Activated naive CD8-positive, alpha-beta T cell treated with anti-CD3 and anti-CD28 coated beads for 36 hours (primary cell): ENCODE results near the gene PSMB5. TPM values are rescaled to one million over a fixed set of nuclear protein-coding genes. Genes with fewer than 3 reads are reported as not detected.

Source experiments
- DNase-seq: peaks from one replicate; pipeline ENCODE4 v3.0.0; 2021
- H3K27ac Mint-ChIP-seq: one replicate; pipeline ENCODE4 v1.8.0; 2022; ENCODE audit warnings: mild to moderate bottlenecking, moderate library complexity, mixed read lengths
- H3K27me3 Mint-ChIP-seq: one replicate; pipeline ENCODE4 v1.8.0; 2022; ENCODE audit warnings: mild to moderate bottlenecking, mixed read lengths
- H3K36me3 Mint-ChIP-seq: one replicate; pipeline ENCODE4 v1.8.0; 2021; ENCODE audit warnings: mild to moderate bottlenecking, mixed read lengths
- H3K4me1 Mint-ChIP-seq: one replicate; pipeline ENCODE4 v1.8.0; 2021; ENCODE audit warnings: mixed read lengths
- H3K4me3 Mint-ChIP-seq: one replicate; pipeline ENCODE4 v1.8.0; 2022; ENCODE audit warnings: mild to moderate bottlenecking, moderate library complexity, mixed read lengths
- H3K9me3 Mint-ChIP-seq: one replicate; pipeline ENCODE4 v1.8.0; 2022; ENCODE audit warnings: mixed read lengths
- total RNA-seq, 2 experiments: library from RNA; stranded (reverse); gene quantifications; one replicate each; pipeline ENCODE4 v1.2.3, GENCODE V29; 2021

Gene PSMB5
- total RNA-seq, 2 experiments from 2014 or later, result 162 to 164 TPM

- H3K27ac Mint-ChIP-seq, result no peak overlapping the region
- H3K9me3 Mint-ChIP-seq, result no peaks in the 10 kb centered on the region
- H3K4me3 Mint-ChIP-seq, result no peak overlapping the region
- peaks cover 32% of the 10 kb centered on the region for H3K4me1 Mint-ChIP-seq
- H3K27me3 Mint-ChIP-seq, result no peaks in the 10 kb centered on the region
- H3K36me3 Mint-ChIP-seq, result peaks cover 48% of the 10 kb centered on the region
- DNase-seq, result no peak
These were observed 32.4 kb upstream of the PSMB5 start for GRCh38 chr14:23066855-23067744.

- Mint-ChIP-seq H3K4me1 (peaks cover 25% of the 10 kb centered on the region), H3K27me3 (no peaks in the 10 kb centered on the region), H3K4me3 (no peak overlapping the region), H3K9me3 (no peaks in the 10 kb centered on the region), H3K27ac (no peak overlapping the region), H3K36me3 (peaks cover 43% of the 10 kb centered on the region)
- no peak for DNase-seq
These were observed 31.7 kb upstream of the PSMB5 start for GRCh38 chr14:23066368-23066767.

- no peaks in the 10 kb centered on the region for H3K9me3 Mint-ChIP-seq
- peaks cover 37% of the 10 kb centered on the region for H3K36me3 Mint-ChIP-seq
- H3K27me3 Mint-ChIP-seq, result peaks cover 3% of the 10 kb centered on the region
- no peak overlapping the region for H3K27ac Mint-ChIP-seq
- no peak for DNase-seq
- H3K4me1 Mint-ChIP-seq, result peaks cover 7% of the 10 kb centered on the region
- no peak overlapping the region for H3K4me3 Mint-ChIP-seq
These were observed 28.9 kb upstream of the PSMB5 start for GRCh38 chr14:23063601-23064000.

GRCh38 chr14:23062002-23062401 is 27.3 kb upstream of the PSMB5 start:
- H3K36me3 Mint-ChIP-seq, result peaks cover 33% of the 10 kb centered on the region

GRCh38 chr14:23060536-23061260 is 26.0 kb upstream of the PSMB5 start:
- DNase-seq, result no peak
- Mint-ChIP-seq H3K9me3 (no peaks in the 10 kb centered on the region), H3K4me3 (no peak overlapping the region), H3K4me1 (peaks cover 17% of the 10 kb centered on the region), H3K27ac (no peak overlapping the region), H3K27me3 (peaks cover 13% of the 10 kb centered on the region), H3K36me3 (peaks cover 26% of the 10 kb centered on the region)

More at GRCh38 chr14:23062002-23062401, 27.3 kb upstream of the PSMB5 start:
- no peak for DNase-seq
- no peak overlapping the region for H3K27ac Mint-ChIP-seq
- H3K9me3 Mint-ChIP-seq, result no peaks in the 10 kb centered on the region
- no peak overlapping the region for H3K4me3 Mint-ChIP-seq
- H3K27me3 Mint-ChIP-seq, result peaks cover 3% of the 10 kb centered on the region
- H3K4me1 Mint-ChIP-seq, result peaks cover 9% of the 10 kb centered on the region

- peak overlapping the region; percentile 10 for H3K27ac Mint-ChIP-seq
- H3K36me3 Mint-ChIP-seq, result peaks cover 19% of the 10 kb centered on the region
- no peaks in the 10 kb centered on the region for H3K9me3 Mint-ChIP-seq
- no peak for DNase-seq
- peaks cover 13% of the 10 kb centered on the region for H3K27me3 Mint-ChIP-seq
- no peak overlapping the region for H3K4me3 Mint-ChIP-seq
- H3K4me1 Mint-ChIP-seq, result peaks cover 17% of the 10 kb centered on the region
These were observed 24.2 kb upstream of the PSMB5 start for GRCh38 chr14:23058654-23059504.

- Mint-ChIP-seq H3K27me3 (peaks cover 13% of the 10 kb centered on the region), H3K4me3 (peak overlapping the region; percentile 76), H3K27ac (no peak overlapping the region), H3K4me1 (peaks cover 17% of the 10 kb centered on the region), H3K9me3 (no peaks in the 10 kb centered on the region), H3K36me3 (peaks cover 13% of the 10 kb centered on the region)
- DNase-seq, result peak; percentile 84
These were observed 23.3 kb upstream of the PSMB5 start for GRCh38 chr14:23057757-23058653.

GRCh38 chr14:23056956-23057756 is 22.5 kb upstream of the PSMB5 start, which contains the start of gene CDH24:
Gene CDH24, minus strand, starts transcription at chr14:23057520. Its CDS starts 1,787 bp downstream, at chr14:23055733.
- H3K27ac Mint-ChIP-seq, result peak within 1 kb of the TSS; percentile 74
- peak within 1 kb of the TSS; percentile 80 for H3K4me3 Mint-ChIP-seq
- peaks cover 13% of the 10 kb centered on the region for H3K27me3 Mint-ChIP-seq
- peaks cover 17% of the 10 kb centered on the region for H3K4me1 Mint-ChIP-seq
- H3K9me3 Mint-ChIP-seq, result no peaks in the 10 kb centered on the region
- DNase-seq, result peak; percentile 81
- H3K36me3 Mint-ChIP-seq, result peaks cover 8% of the 10 kb centered on the region

- peaks cover 13% of the 10 kb centered on the region for H3K27me3 Mint-ChIP-seq
- H3K4me1 Mint-ChIP-seq, result peaks cover 17% of the 10 kb centered on the region
- DNase-seq, result peak; percentile 76
- H3K27ac Mint-ChIP-seq, result peak overlapping the region; percentile 69
- peak overlapping the region; percentile 80 for H3K4me3 Mint-ChIP-seq
- no peaks in the 10 kb centered on the region for H3K9me3 Mint-ChIP-seq
- H3K36me3 Mint-ChIP-seq, result peaks cover 6% of the 10 kb centered on the region
These were observed 21.6 kb upstream of the PSMB5 start for GRCh38 chr14:23056145-23056955.

GRCh38 chr14:23055621-23056144 is 21.0 kb upstream of the PSMB5 start:
- Mint-ChIP-seq H3K4me1 (peaks cover 17% of the 10 kb centered on the region), H3K27me3 (peaks cover 13% of the 10 kb centered on the region), H3K36me3 (peaks cover 6% of the 10 kb centered on the region), H3K4me3 (no peak overlapping the region), H3K9me3 (no peaks in the 10 kb centered on the region), H3K27ac (no peak overlapping the region)
- no peak for DNase-seq

- Mint-ChIP-seq H3K9me3 (no peaks in the 10 kb centered on the region), H3K27me3 (peaks cover 13% of the 10 kb centered on the region), H3K4me3 (no peak overlapping the region), H3K27ac (no peak overlapping the region), H3K36me3 (peaks cover 5% of the 10 kb centered on the region), H3K4me1 (peaks cover 17% of the 10 kb centered on the region)
- DNase-seq, result no peak
These were observed 20.4 kb upstream of the PSMB5 start for GRCh38 chr14:23055147-23055550.

GRCh38 chr14:23054000-23054811 is 19.5 kb upstream of the PSMB5 start:
- Mint-ChIP-seq H3K27me3 (peaks cover 11% of the 10 kb centered on the region), H3K9me3 (no peaks in the 10 kb centered on the region), H3K36me3 (peaks cover 2% of the 10 kb centered on the region), H3K4me1 (peaks cover 17% of the 10 kb centered on the region), H3K27ac (no peak overlapping the region), H3K4me3 (no peak overlapping the region)
- peak; percentile 47 for DNase-seq
